T-cell (primary cell): ENCODE results near the gene MYO5C. TPM values are rescaled to one million over a fixed set of nuclear protein-coding genes. Genes with fewer than 3 reads are reported as not detected.

ENCODE experiments used
- ATAC-seq, 4 experiments: fragments of 200-7000 bp in 3 of 4; fragments of 150-1000 bp in 1 of 4; cut with Tn5 transposase; replicated peaks in 1 of 4; 1 replicate in 3 of 4; 2 replicates in 1 of 4; pipeline ENCODE4 v1.10.0; 2021; ENCODE audit warnings: moderate library complexity in 3 of 4, mild to moderate bottlenecking in 2 of 4, moderate number of reproducible peaks in 1 of 4
- CTCF ChIA-PET, 2 donors: fragments of 300-600 bp; sonication (Branson Sonifier 250); formaldehyde crosslinking; loops; one replicate each; lab custom pipeline; 2022; ENCODE audit warnings: antibody characterized with exemption in 2 of 2; lab: Charles Lee
- POLR2A ChIA-PET, 2 donors: fragments of 300-600 bp; sonication (Branson Sonifier 250); formaldehyde crosslinking; loops; one replicate each; lab custom pipeline; 2022; ENCODE audit warnings: antibody characterized with exemption in 2 of 2; lab: Charles Lee
- DNase-seq, 35 experiments: peaks; one replicate each; pipeline versions ENCODE4 v3.0.0 to v3.0.0-alpha.2; 2013 to 2023
- H3K27ac ChIP-seq: one replicate; pipeline ENCODE4 v1.5.1; 2013; ENCODE audit warnings: low read length
- H3K27me3 ChIP-seq, 2 experiments: replicated peaks in 1 of 2; 1 replicate in 1 of 2; 2 replicates in 1 of 2; pipeline versions ENCODE4 v1.6.1 to v1.7.0; 2013; ENCODE audit warnings: low read length in 1 of 2, mixed read lengths in 1 of 2; ENCODE audit not compliant: control insufficient read depth in 2 of 2, insufficient read depth in 2 of 2; ENCODE audit errors: extremely low read depth in 1 of 2
- H3K36me3 ChIP-seq, 2 donors: 1 replicate in 1 of 2; 2 replicates in 1 of 2; pipeline versions ENCODE4 v1.6.1 to v1.7.0; 2013; ENCODE audit warnings: low read length in 1 of 2; ENCODE audit not compliant: control insufficient read depth in 2 of 2, insufficient read depth in 1 of 2; ENCODE audit errors: extremely low read depth in 1 of 2
- H3K4me1 ChIP-seq, 2 experiments: 1 replicate in 1 of 2; 2 replicates in 1 of 2; pipeline versions ENCODE4 v1.6.1 to v1.7.0; 2013; ENCODE audit warnings: low read length in 2 of 2, mixed read lengths in 1 of 2; ENCODE audit not compliant: insufficient read depth in 2 of 2, control insufficient read depth in 1 of 2; ENCODE audit errors: extremely low read depth in 1 of 2
- H3K4me3 ChIP-seq, 2 donors: 1 replicate in 1 of 2; 2 replicates in 1 of 2; pipeline versions ENCODE4 v1.5.1 to v1.7.0; 2013; ENCODE audit warnings: mild to moderate bottlenecking in 2 of 2, low read length in 1 of 2, moderate library complexity in 1 of 2; ENCODE audit not compliant: control insufficient read depth in 1 of 2; ENCODE audit errors: extremely low read depth in 1 of 2
- H3K9me3 ChIP-seq: 2 replicates; pipeline ENCODE4 v1.7.0; 2013
- H3K27ac Mint-ChIP-seq, 2 donors: one replicate each; pipeline ENCODE4 v1.8.0; 2020 to 2021; ENCODE audit warnings: mild to moderate bottlenecking in 2 of 2, mixed read lengths in 2 of 2
- H3K27me3 Mint-ChIP-seq, 2 donors: one replicate each; pipeline ENCODE4 v1.8.0; 2021 to 2022; ENCODE audit warnings: mixed read lengths in 2 of 2
- H3K36me3 Mint-ChIP-seq: one replicate; pipeline ENCODE4 v1.8.0; 2021; ENCODE audit warnings: mixed read lengths
- H3K4me1 Mint-ChIP-seq, 3 donors: one replicate each; pipeline ENCODE4 v1.8.0; 2020 to 2022; ENCODE audit warnings: mixed read lengths in 3 of 3, mild to moderate bottlenecking in 1 of 3
- H3K4me3 Mint-ChIP-seq, 3 donors: one replicate each; pipeline ENCODE4 v1.8.0; 2020 to 2022; ENCODE audit warnings: mild to moderate bottlenecking in 3 of 3, mixed read lengths in 3 of 3, moderate library complexity in 3 of 3
- H3K9me3 Mint-ChIP-seq, 3 donors: one replicate each; pipeline ENCODE4 v1.8.0; 2020 to 2022; ENCODE audit warnings: mixed read lengths in 3 of 3
- WGBS: methylation state at CpG from one replicate; pipeline ENCODE4 v1.1.5; 2013; ENCODE audit warnings: missing lambda C conversion rate; ENCODE audit not compliant: insufficient coverage; 5-methylcytosine and 5-hydroxymethylcytosine counted together
- total RNA-seq, 35 experiments: library from RNA in 6 of 35; stranded (reverse) in 6 of 35; fragments of 120-200 nt in 1 of 35; gene quantifications; one replicate each; pipeline versions ENCODE4 v1.2.1 to v1.2.4 and lab custom pipeline; 2013 to 2026

The MYO5C gene
- total RNA-seq, 5 donors from 2014 or later (not counting 1 experiment from before 2014, with no cell fraction given): 0.33 to 0.73 (median 0.53) TPM

DNA sequence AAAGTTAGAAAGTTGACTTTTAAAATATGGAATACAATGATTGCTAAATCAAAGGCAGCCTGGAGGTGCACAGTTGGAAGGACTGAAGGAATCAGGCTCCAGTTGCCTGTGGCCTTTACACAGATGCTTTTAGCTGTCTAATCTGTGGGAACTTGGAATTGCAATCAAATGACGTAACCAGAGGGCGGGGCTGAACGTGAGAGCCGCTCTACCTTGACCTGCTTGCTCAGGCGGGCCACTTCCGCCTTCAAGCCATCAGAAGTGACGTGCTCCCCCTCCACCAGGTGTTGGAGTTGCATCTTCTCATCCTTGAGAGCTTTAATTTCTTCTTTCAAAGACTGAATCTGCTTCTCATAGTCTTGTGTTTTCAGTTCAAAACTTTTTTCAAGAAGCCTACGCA, 66.7 kb downstream of the MYO5C start:
- Mint-ChIP-seq H3K27ac (no peak overlapping the region), H3K4me3 (no peak overlapping the region), H3K27me3 (no peaks in the 10 kb centered on the region), H3K4me1 (peaks cover 16 to 24% (median 23%) of the 10 kb centered on the region in 3 donors), H3K9me3 (no peaks in the 10 kb centered on the region), H3K36me3 (no peaks in the 10 kb centered on the region)
- ChIA-PET POLR2A (interaction anchor here in 1 of 2 donors (1.1 kb wide), 1 partner anchor 23 kb away, joined by 4 read pairs; no protein-coding TSS in a partner anchor), CTCF (interaction anchor here (0.6 to 2.8 kb wide), 7 partner anchors 12 to 507 kb away, joined by 3 to 19 read pairs (median 4); no protein-coding TSS in a partner anchor)
- DNase-seq (peak in 2 of 35 experiments; percentile 8 to 35), ATAC-seq (no peak)
- Histone ChIP-seq H3K4me1 (peaks cover 8 to 14% of the 10 kb centered on the region in 2 experiments), H3K9me3 (no peaks in the 10 kb centered on the region), H3K4me3 (no peak overlapping the region), H3K27me3 (no peaks in the 10 kb centered on the region), H3K27ac (peak overlapping the region; percentile 12), H3K36me3 (no peaks in the 10 kb centered on the region)
- WGBS: 96% methylated on average over 6 of the region's 8 CpGs

GRCh38 chr15:52227456-52227855, 68.1 kb downstream of the MYO5C start:
- peak; percentile 34 to 86 (median 59) for DNase-seq
- no peak overlapping the region for H3K27ac Mint-ChIP-seq
- no peak overlapping the region for H3K4me3 ChIP-seq
- no peaks in the 10 kb centered on the region for H3K36me3 ChIP-seq
- ChIA-PET CTCF (interaction anchor here (0.6 to 2.8 kb wide), 26 partner anchors 8 to 507 kb away, joined by 3 to 19 read pairs (median 4); no protein-coding TSS in a partner anchor), POLR2A (interaction anchor here (0.6 to 0.8 kb wide), 3 partner anchors 19 to 74 kb away, joined by 4 to 7 read pairs (median 4); no protein-coding TSS in a partner anchor)
- no peak overlapping the region for H3K27ac ChIP-seq
- peaks cover 11 to 21% (median 15%) of the 10 kb centered on the region in 3 donors for H3K4me1 Mint-ChIP-seq
- H3K36me3 Mint-ChIP-seq: no peaks in the 10 kb centered on the region
- no peak overlapping the region for H3K4me3 Mint-ChIP-seq
- ATAC-seq: peak; percentile 97 to 99 (median 98)
- peaks cover 3 to 6% of the 10 kb centered on the region in 2 experiments for H3K4me1 ChIP-seq
- no peaks in the 10 kb centered on the region for H3K9me3 Mint-ChIP-seq
- 0% methylated on average over 1 of the region's 5 CpGs for WGBS
- H3K27me3 Mint-ChIP-seq: no peaks in the 10 kb centered on the region
- H3K27me3 ChIP-seq: no peaks in the 10 kb centered on the region
- no peaks in the 10 kb centered on the region for H3K9me3 ChIP-seq

DNA sequence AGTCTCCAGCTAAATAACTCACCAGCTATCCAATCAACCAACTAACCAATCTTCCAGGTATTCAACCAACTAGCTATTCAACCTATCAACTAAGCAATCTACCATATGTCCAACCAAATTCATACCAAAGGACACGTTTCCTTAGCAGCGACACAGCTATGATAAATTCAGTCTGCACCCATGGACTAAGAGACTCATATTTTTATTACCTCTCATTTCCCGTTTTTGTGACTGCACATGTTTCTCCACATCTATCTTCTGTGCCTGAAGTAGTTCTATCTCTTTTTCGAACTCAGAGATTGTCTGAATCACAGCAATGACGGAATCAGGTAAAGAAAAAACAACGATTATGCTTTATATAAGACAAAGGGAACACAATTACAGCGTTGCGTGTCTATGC, 70.4 kb downstream of the MYO5C start:
- ATAC-seq (no peak), DNase-seq (no peak)
- POLR2A ChIA-PET: interaction anchor here (0.6 to 1.2 kb wide), 3 partner anchors 17 to 337 kb away, joined by 3 to 5 read pairs (median 3); no protein-coding TSS in a partner anchor
- Mint-ChIP-seq H3K36me3 (no peaks in the 10 kb centered on the region), H3K27ac (no peak overlapping the region), H3K27me3 (no peaks in the 10 kb centered on the region), H3K4me1 (peaks cover 22 to 28% (median 22%) of the 10 kb centered on the region in 3 donors), H3K4me3 (no peak overlapping the region), H3K9me3 (no peaks in the 10 kb centered on the region)
- CTCF ChIA-PET: interaction anchor here (0.7 to 2.7 kb wide), 9 partner anchors 11 to 440 kb away, joined by 3 to 8 read pairs (median 4); no protein-coding TSS in a partner anchor
- H3K36me3 ChIP-seq: no peaks in the 10 kb centered on the region
- no peaks in the 10 kb centered on the region for H3K9me3 ChIP-seq
- WGBS: 85% methylated on average over 7 of the region's 8 CpGs
- peaks cover 17% of the 10 kb centered on the region in 2 experiments for H3K4me1 ChIP-seq
- no peaks in the 10 kb centered on the region for H3K27me3 ChIP-seq
- H3K4me3 ChIP-seq: no peak overlapping the region
- no peak overlapping the region for H3K27ac ChIP-seq

GRCh38 chr15:52224211-52224610, 71.4 kb downstream of the MYO5C start:
- Histone ChIP-seq H3K27me3 (no peaks in the 10 kb centered on the region), H3K36me3 (no peaks in the 10 kb centered on the region), H3K4me3 (no peak overlapping the region), H3K27ac (no peak overlapping the region), H3K4me1 (peaks cover 17 to 18% of the 10 kb centered on the region in 2 experiments), H3K9me3 (no peaks in the 10 kb centered on the region)
- no peak overlapping the region for H3K4me3 Mint-ChIP-seq
- H3K36me3 Mint-ChIP-seq: no peaks in the 10 kb centered on the region
- no peaks in the 10 kb centered on the region for H3K9me3 Mint-ChIP-seq
- CTCF ChIA-PET: interaction anchor here (0.6 to 2.7 kb wide), 6 partner anchors 8 to 487 kb away, joined by 3 to 8 read pairs (median 4); no protein-coding TSS in a partner anchor
- peaks cover 22 to 31% (median 28%) of the 10 kb centered on the region in 3 donors for H3K4me1 Mint-ChIP-seq
- no peak for ATAC-seq
- WGBS: 60% methylated on average over 1 of the region's 4 CpGs
- DNase-seq: no peak
- H3K27me3 Mint-ChIP-seq: no peaks in the 10 kb centered on the region
- POLR2A ChIA-PET: interaction anchor here in 1 of 2 donors (1.2 kb wide), 1 partner anchor 16 kb away, joined by 3 read pairs; no protein-coding TSS in a partner anchor
- H3K27ac Mint-ChIP-seq: no peak overlapping the region

- Mint-ChIP-seq H3K4me1 (peaks cover 22 to 32% (median 28%) of the 10 kb centered on the region in 3 donors), H3K36me3 (no peaks in the 10 kb centered on the region), H3K9me3 (no peaks in the 10 kb centered on the region), H3K27me3 (no peaks in the 10 kb centered on the region), H3K27ac (peak overlapping the region; percentile 93 to 94), H3K4me3 (peak overlapping the region; percentile 70 to 81 (median 80))
- H3K4me3 ChIP-seq: peak overlapping the region; percentile 43 to 48
- ATAC-seq (peak; percentile 20 to 55 (median 38)), DNase-seq (peak in 1 of 35 experiments; percentile 33)
- H3K36me3 ChIP-seq: no peaks in the 10 kb centered on the region
- CTCF ChIA-PET: interaction anchor here (0.6 to 1.3 kb wide), 3 partner anchors 9 to 15 kb away, joined by 4 read pairs; no protein-coding TSS in a partner anchor
- POLR2A ChIA-PET: no interaction called here
- WGBS: no CpG with 5 or more reads among the region's 5 CpGs
- H3K9me3 ChIP-seq: no peaks in the 10 kb centered on the region
- H3K4me1 ChIP-seq: peaks cover 17 to 22% of the 10 kb centered on the region in 2 experiments
- H3K27me3 ChIP-seq: no peaks in the 10 kb centered on the region
- peak overlapping the region; percentile 80 for H3K27ac ChIP-seq
Measured at GRCh38 chr15:52221730-52222129, 73.9 kb downstream of the MYO5C start.

GRCh38 chr15:52220937-52221660, 74.5 kb downstream of the MYO5C start:
- Histone ChIP-seq H3K4me1 (peaks cover 17 to 22% of the 10 kb centered on the region in 2 experiments), H3K9me3 (no peaks in the 10 kb centered on the region), H3K27ac (peak overlapping the region; percentile 80), H3K27me3 (no peaks in the 10 kb centered on the region), H3K4me3 (peak overlapping the region; percentile 43 to 48), H3K36me3 (no peaks in the 10 kb centered on the region)
- ChIA-PET CTCF (interaction anchor here (0.6 to 1.4 kb wide), 7 partner anchors 10 to 201 kb away, joined by 3 to 4 read pairs (median 4); no protein-coding TSS in a partner anchor), POLR2A (interaction anchor here in 1 of 2 donors (0.5 to 0.8 kb wide), 3 partner anchors 37 to 265 kb away, joined by 3 to 5 read pairs (median 4); no protein-coding TSS in a partner anchor)
- no peaks in the 10 kb centered on the region for H3K9me3 Mint-ChIP-seq
- H3K4me1 Mint-ChIP-seq: peaks cover 22 to 32% (median 28%) of the 10 kb centered on the region in 3 donors
- no peaks in the 10 kb centered on the region for H3K27me3 Mint-ChIP-seq
- WGBS: no CpG with 5 or more reads among the region's 7 CpGs
- H3K36me3 Mint-ChIP-seq: no peaks in the 10 kb centered on the region
- H3K27ac Mint-ChIP-seq: peak overlapping the region; percentile 93 to 94
- ATAC-seq (peak; percentile 62 to 73 (median 70)), DNase-seq (peak in 1 of 35 experiments; percentile 57)
- peak overlapping the region; percentile 70 to 81 (median 80) for H3K4me3 Mint-ChIP-seq
